ENCODE results near the gene ROBO1.

Gene ROBO1

GRCh38 chr3:78820542-78820941, 947.3 kb downstream of the ROBO1 start:
- DNase-seq: no peak

- DNase-seq: no peak
These were observed 949.4 kb downstream of the ROBO1 start for GRCh38 chr3:78818161-78818985.

- DNase-seq: no peak
These were observed 952.8 kb downstream of the ROBO1 start for GRCh38 chr3:78814893-78815562.

- no peak for DNase-seq
These were observed 955.6 kb downstream of the ROBO1 start for GRCh38 chr3:78812166-78812565.

GRCh38 chr3:78809966-78810365, 957.8 kb downstream of the ROBO1 start:
- DNase-seq: no peak

- no peak for DNase-seq
These were observed 963.4 kb downstream of the ROBO1 start for GRCh38 chr3:78804251-78805037.

GRCh38 chr3:78802562-78802930, 965.3 kb downstream of the ROBO1 start:
- DNase-seq: no peak

- no peak for DNase-seq
These were observed 965.8 kb downstream of the ROBO1 start for GRCh38 chr3:78801926-78802561.

GRCh38 chr3:78799681-78800080, 968.1 kb downstream of the ROBO1 start:
- no peak for DNase-seq

- no peak for DNase-seq
These were observed 969.4 kb downstream of the ROBO1 start for GRCh38 chr3:78798266-78798832.

- DNase-seq: no peak
These were observed 973.4 kb downstream of the ROBO1 start for GRCh38 chr3:78794431-78794830.

- no peak for DNase-seq
These were observed 975.1 kb downstream of the ROBO1 start for GRCh38 chr3:78792733-78793132.

- no peak for DNase-seq
These were observed 975.6 kb downstream of the ROBO1 start for GRCh38 chr3:78792212-78792611.

GRCh38 chr3:78791753-78792152, 976.0 kb downstream of the ROBO1 start:
- DNase-seq: no peak

GRCh38 chr3:78788839-78789238, 979.0 kb downstream of the ROBO1 start:
- no peak for DNase-seq

- no peak for DNase-seq
These were observed 982.8 kb downstream of the ROBO1 start for GRCh38 chr3:78785004-78785403.

GRCh38 chr3:78781351-78781750, 986.4 kb downstream of the ROBO1 start:
- no peak for DNase-seq

- no peak for DNase-seq
These were observed 1001.9 kb downstream of the ROBO1 start for GRCh38 chr3:78765671-78766485.

- DNase-seq: no peak
These were observed 1003.2 kb downstream of the ROBO1 start for GRCh38 chr3:78764634-78765033.

- no peak for DNase-seq
These were observed 1005.7 kb downstream of the ROBO1 start for GRCh38 chr3:78762121-78762520.

- no peak for DNase-seq
These were observed 1006.7 kb downstream of the ROBO1 start for GRCh38 chr3:78761126-78761525.

- no peak for DNase-seq
These were observed 1010.1 kb downstream of the ROBO1 start for GRCh38 chr3:78757731-78758130.
